Caco-2 (cell line): Measurements from ENCODE around the gene TASOR. TPM values are rescaled to one million over a fixed set of nuclear protein-coding genes. Genes with fewer than 3 reads are reported as not detected.

ENCODE experiments used
- BruUV-seq: library from RNA; stranded (reverse); fragments of 400-500 nt; replicated peaks from 2 replicates; lab custom pipeline; 2021; lab: Mats Ljungman, UMichigan
- CTCF ChIA-PET: fragments of 300-600 bp; sonication (Branson Sonifier 250); formaldehyde crosslinking; loops from one replicate; lab custom pipeline; 2022; ENCODE audit warnings: antibody characterized with exemption; lab: Charles Lee
- POLR2A ChIA-PET: fragments of 300-600 bp; sonication (Branson Sonifier 250); formaldehyde crosslinking; loops from one replicate; lab custom pipeline; 2022; ENCODE audit warnings: antibody characterized with exemption; lab: Charles Lee
- DNase-seq, 2 experiments: peaks; one replicate each; pipeline versions ENCODE4 v3.0.0 to v3.0.0-alpha.2; 2020 to 2022
- H3K27me3 ChIP-seq: replicated peaks from 2 replicates; pipeline ENCODE4 v1.6.0; 2011; ENCODE audit warnings: low read length; ENCODE audit not compliant: control insufficient read depth, insufficient read depth
- H3K36me3 ChIP-seq: 2 replicates; pipeline ENCODE4 v1.5.1; 2011; ENCODE audit warnings: low read length; ENCODE audit not compliant: control insufficient read depth, insufficient read depth
- H3K4me1 ChIP-seq: fragments of 250-450 bp; sonication (Bioruptor Pico); 2 replicates; pipeline ENCODE4 v1.5.1; 2020; ENCODE audit warnings: mild to moderate bottlenecking
- H3K4me3 ChIP-seq: 2 replicates; pipeline ENCODE4 v1.5.1; 2011; ENCODE audit warnings: low read depth, mild to moderate bottlenecking, control low read depth, low read length
- H3K9me3 ChIP-seq: fragments of 250-450 bp; sonication (Bioruptor Pico); 2 replicates; pipeline ENCODE4 v1.5.1; 2020; ENCODE audit warnings: mild to moderate bottlenecking, moderate library complexity
- H3K27ac Mint-ChIP-seq: one replicate; pipeline ENCODE4 v1.8.0; 2022; ENCODE audit warnings: mixed read lengths; ENCODE audit not compliant: unreplicated experiment
- H3K27me3 Mint-ChIP-seq: one replicate; pipeline ENCODE4 v1.8.0; 2022; ENCODE audit warnings: mixed read lengths; ENCODE audit not compliant: insufficient read depth, unreplicated experiment
- H3K36me3 Mint-ChIP-seq: one replicate; pipeline ENCODE4 v1.8.0; 2022; ENCODE audit warnings: mild to moderate bottlenecking, mixed read lengths; ENCODE audit not compliant: insufficient read depth, unreplicated experiment
- H3K4me1 Mint-ChIP-seq: one replicate; pipeline ENCODE4 v1.8.0; 2022; ENCODE audit warnings: low read depth, mixed read lengths; ENCODE audit not compliant: unreplicated experiment
- H3K4me3 Mint-ChIP-seq: one replicate; pipeline ENCODE4 v1.8.0; 2022; ENCODE audit warnings: mild to moderate bottlenecking, moderate library complexity, mixed read lengths; ENCODE audit not compliant: unreplicated experiment
- H3K9me3 Mint-ChIP-seq: one replicate; pipeline ENCODE4 v1.8.0; 2022; ENCODE audit warnings: mixed read lengths; ENCODE audit not compliant: unreplicated experiment
- CTCF ChIP-seq, 2 experiments: fragments of 200-600 bp in 1 of 2; IDR thresholded peaks; 1 replicate in 1 of 2; 2 replicates in 1 of 2; pipeline versions ENCODE4 v1.5.1 to v1.8.0; 2011 to 2022; ENCODE audit warnings: antibody characterized with exemption in 1 of 2, control low read depth in 1 of 2, inconsistent platforms in 1 of 2, low read depth in 1 of 2, low read length in 1 of 2, mild to moderate bottlenecking in 1 of 2, moderate library complexity in 1 of 2; ENCODE audit not compliant: insufficient read depth in 1 of 2, severe bottlenecking in 1 of 2, unreplicated experiment in 1 of 2
- intact Hi-C: fragments of 100-400 bp; cut with micrococcal nuclease; formaldehyde crosslinking; loops from one replicate; pipeline ENCODE4 v1.10.0; 2022; ENCODE audit not compliant: unreplicated experiment
- total RNA-seq: library from RNA; stranded (reverse); gene quantifications from 2 replicates; pipeline ENCODE4 v1.2.3, GENCODE V29; 2022

The TASOR gene
- total RNA-seq, 1 experiment from 2014 or later = 54.7 TPM

GRCh38 chr3:56684029-56684428, 964 bp upstream of the TASOR start:
- intact Hi-C loops = no loop called here
- TF ChIP-seq CTCF (IDR thresholded peaks at IDR 0.05; ENCODE audit: insufficient read depth in 1 of 2, low read depth in 1 of 2, low read length in 1 of 2, severe bottlenecking in 1 of 2, unreplicated experiment in 1 of 2) = no peak
- H3K9me3 ChIP-seq = no peaks in the 10 kb centered on the region
- H3K27me3 Mint-ChIP-seq = no peaks in the 10 kb centered on the region
- H3K4me3 ChIP-seq = peak overlapping the region; percentile 94
- peak overlapping the region; percentile 94 for H3K4me3 Mint-ChIP-seq
- peaks cover 36% of the 10 kb centered on the region for H3K36me3 Mint-ChIP-seq
- no peaks in the 10 kb centered on the region for H3K9me3 Mint-ChIP-seq
- peaks cover 7% of the 10 kb centered on the region for H3K4me1 Mint-ChIP-seq
- H3K27me3 ChIP-seq = no peaks in the 10 kb centered on the region
- peak overlapping the region; percentile 84 for H3K27ac Mint-ChIP-seq
- H3K4me1 ChIP-seq = peaks cover 17% of the 10 kb centered on the region
- ChIA-PET POLR2A (no interaction called here), CTCF (no interaction called here)
- DNase-seq = peak in 1 of 2 experiments; percentile 6
- no TSS peak for BruUV-seq
- no peaks in the 10 kb centered on the region for H3K36me3 ChIP-seq

GRCh38 chr3:56682462-56683121, 473 bp downstream of the TASOR start:
- no peaks in the 10 kb centered on the region for H3K36me3 ChIP-seq
- Mint-ChIP-seq H3K27ac (peak overlapping the region; percentile 79), H3K27me3 (no peaks in the 10 kb centered on the region), H3K4me3 (peak overlapping the region; percentile 94), H3K4me1 (peaks cover 7% of the 10 kb centered on the region), H3K36me3 (peaks cover 48% of the 10 kb centered on the region), H3K9me3 (no peaks in the 10 kb centered on the region)
- no peak for TF ChIP-seq CTCF (IDR thresholded peaks at IDR 0.05; ENCODE audit: insufficient read depth in 1 of 2, low read depth in 1 of 2, low read length in 1 of 2, severe bottlenecking in 1 of 2, unreplicated experiment in 1 of 2)
- peak overlapping the region; percentile 94 for H3K4me3 ChIP-seq
- no TSS peak for BruUV-seq
- ChIA-PET POLR2A (interaction anchor here (1.1 to 1.9 kb wide), 4 partner anchors 9 to 308 kb away, joined by 3 to 18 read pairs (median 6); no protein-coding TSS in a partner anchor), CTCF (interaction anchor here (0.7 to 1.7 kb wide), 3 partner anchors 8 to 307 kb away, joined by 5 to 9 read pairs (median 7); partner anchors contain the start of gene ARHGEF3)
- H3K4me1 ChIP-seq = peaks cover 17% of the 10 kb centered on the region
- no peaks in the 10 kb centered on the region for H3K27me3 ChIP-seq
- no peaks in the 10 kb centered on the region for H3K9me3 ChIP-seq
- DNase-seq = peak; percentile 67 to 78
- intact Hi-C loops = no loop called here

GRCh38 chr3:56681984-56682461, 1.0 kb downstream of the TASOR start:
- DNase-seq = peak in 1 of 2 experiments; percentile 78
- Mint-ChIP-seq H3K9me3 (no peaks in the 10 kb centered on the region), H3K27me3 (no peaks in the 10 kb centered on the region), H3K36me3 (peaks cover 49% of the 10 kb centered on the region), H3K27ac (peak overlapping the region; percentile 79), H3K4me1 (peaks cover 7% of the 10 kb centered on the region), H3K4me3 (peak overlapping the region; percentile 94)
- ChIA-PET POLR2A (interaction anchor here (1.1 to 1.9 kb wide), 3 partner anchors 9 to 308 kb away, joined by 5 to 18 read pairs (median 8); no protein-coding TSS in a partner anchor), CTCF (interaction anchor here (0.7 to 1.7 kb wide), 3 partner anchors 8 to 307 kb away, joined by 5 to 9 read pairs (median 7); partner anchors contain the start of gene ARHGEF3)
- TF ChIP-seq CTCF (IDR thresholded peaks at IDR 0.05; ENCODE audit: insufficient read depth in 1 of 2, low read depth in 1 of 2, low read length in 1 of 2, severe bottlenecking in 1 of 2, unreplicated experiment in 1 of 2) = no peak
- Histone ChIP-seq H3K9me3 (no peaks in the 10 kb centered on the region), H3K4me3 (peak overlapping the region; percentile 94), H3K27me3 (no peaks in the 10 kb centered on the region), H3K36me3 (no peaks in the 10 kb centered on the region), H3K4me1 (peaks cover 17% of the 10 kb centered on the region)
- intact Hi-C loops = no loop called here
- no TSS peak for BruUV-seq
